ENCODE results near the gene GNA12. TPM values are rescaled to one million over a fixed set of nuclear protein-coding genes. Genes with fewer than 3 reads are reported as not detected.

Gene GNA12
- total RNA-seq, 6 experiments from 2014 or later = 10.3 to 32.1 (median 14.1) TPM

DNA sequence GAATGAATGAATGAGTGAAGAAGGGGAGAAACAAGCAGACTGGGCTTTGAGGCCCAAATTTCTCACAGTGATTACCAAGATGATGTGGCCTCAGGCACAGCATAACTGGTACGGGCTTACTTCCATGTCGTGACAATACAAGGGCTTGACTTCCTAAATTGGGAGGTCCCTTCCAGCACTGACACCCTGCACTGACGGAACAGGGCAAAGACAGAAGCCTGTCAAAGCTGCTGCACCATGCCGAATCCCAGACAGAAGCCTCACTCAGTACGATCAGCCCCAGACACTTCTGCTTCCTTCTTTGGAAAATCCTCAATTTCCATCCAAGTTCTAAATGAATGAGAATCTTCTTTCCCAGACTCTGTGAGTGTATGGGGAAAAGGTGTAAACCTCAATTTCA, 51.9 kb downstream of the GNA12 start:
- TF ChIP-seq, protein P1, sequence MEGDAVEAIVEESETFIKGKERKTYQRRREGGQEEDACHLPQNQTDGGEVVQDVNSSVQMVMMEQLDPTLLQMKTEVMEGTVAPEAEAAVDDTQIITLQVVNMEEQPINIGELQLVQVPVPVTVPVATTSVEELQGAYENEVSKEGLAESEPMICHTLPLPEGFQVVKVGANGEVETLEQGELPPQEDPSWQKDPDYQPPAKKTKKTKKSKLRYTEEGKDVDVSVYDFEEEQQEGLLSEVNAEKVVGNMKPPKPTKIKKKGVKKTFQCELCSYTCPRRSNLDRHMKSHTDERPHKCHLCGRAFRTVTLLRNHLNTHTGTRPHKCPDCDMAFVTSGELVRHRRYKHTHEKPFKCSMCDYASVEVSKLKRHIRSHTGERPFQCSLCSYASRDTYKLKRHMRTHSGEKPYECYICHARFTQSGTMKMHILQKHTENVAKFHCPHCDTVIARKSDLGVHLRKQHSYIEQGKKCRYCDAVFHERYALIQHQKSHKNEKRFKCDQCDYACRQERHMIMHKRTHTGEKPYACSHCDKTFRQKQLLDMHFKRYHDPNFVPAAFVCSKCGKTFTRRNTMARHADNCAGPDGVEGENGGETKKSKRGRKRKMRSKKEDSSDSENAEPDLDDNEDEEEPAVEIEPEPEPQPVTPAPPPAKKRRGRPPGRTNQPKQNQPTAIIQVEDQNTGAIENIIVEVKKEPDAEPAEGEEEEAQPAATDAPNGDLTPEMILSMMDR (IDR thresholded peaks at IDR 0.05) = no peak
- TF ChIP-seq POLR2A (IDR thresholded peaks at IDR 0.05) = no peak
- DNase-seq (no peak), ATAC-seq (no peak)
- intact Hi-C loops (cut with DNase I) = no loop called here
- no peaks in the 10 kb centered on the region for H3K4me1 ChIP-seq
- no peak overlapping the region for H3K27ac ChIP-seq
- peaks cover 0 to 6% (median 4%) of the 10 kb centered on the region in 4 donors for H3K36me3 ChIP-seq
- no peaks in the 10 kb centered on the region for H3K9me3 ChIP-seq
- H3K4me3 ChIP-seq = no peak overlapping the region
- WGBS (ENCODE audit: insufficient coverage, low coverage, low lambda C conversion rate, missing lambda C conversion rate) = 88% methylated on average over 2 of the region's 5 CpGs
- H3K27me3 ChIP-seq = no peaks in the 10 kb centered on the region

DNA sequence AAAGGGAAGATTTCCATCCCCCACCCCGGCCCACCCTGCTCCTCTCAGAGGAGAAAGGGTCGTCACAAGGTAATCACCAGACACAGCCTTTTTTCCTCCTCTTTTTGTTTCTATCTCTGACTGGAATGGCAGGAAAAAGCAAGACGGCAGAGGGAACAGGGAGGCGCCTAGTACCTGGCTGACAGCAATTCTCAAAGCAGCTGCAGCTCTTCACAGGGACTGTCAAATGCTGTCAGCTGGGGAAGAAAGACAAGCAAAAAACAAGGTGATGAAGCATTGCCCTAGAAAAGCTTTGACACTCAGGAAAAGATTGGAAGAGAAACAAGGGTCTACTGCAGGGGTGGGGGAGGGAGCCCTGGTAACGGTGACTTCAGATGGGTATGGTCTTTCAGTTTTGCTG, 52.7 kb downstream of the GNA12 start:
- Histone ChIP-seq H3K9me3 (no peaks in the 10 kb centered on the region), H3K27ac (no peak overlapping the region), H3K27me3 (no peaks in the 10 kb centered on the region), H3K4me1 (no peaks in the 10 kb centered on the region), H3K4me3 (no peak overlapping the region), H3K36me3 (peaks cover 0 to 6% (median 4%) of the 10 kb centered on the region in 4 donors)
- TF ChIP-seq, protein P1 (IDR thresholded peaks at IDR 0.05) = no peak
- no peak for TF ChIP-seq POLR2A (IDR thresholded peaks at IDR 0.05)
- DNase-seq (no peak), ATAC-seq (no peak)
- intact Hi-C loops (cut with DNase I) = no loop called here
- WGBS (ENCODE audit: insufficient coverage, low coverage, low lambda C conversion rate, missing lambda C conversion rate) = 86% methylated on average over 5 of the region's 5 CpGs

DNA sequence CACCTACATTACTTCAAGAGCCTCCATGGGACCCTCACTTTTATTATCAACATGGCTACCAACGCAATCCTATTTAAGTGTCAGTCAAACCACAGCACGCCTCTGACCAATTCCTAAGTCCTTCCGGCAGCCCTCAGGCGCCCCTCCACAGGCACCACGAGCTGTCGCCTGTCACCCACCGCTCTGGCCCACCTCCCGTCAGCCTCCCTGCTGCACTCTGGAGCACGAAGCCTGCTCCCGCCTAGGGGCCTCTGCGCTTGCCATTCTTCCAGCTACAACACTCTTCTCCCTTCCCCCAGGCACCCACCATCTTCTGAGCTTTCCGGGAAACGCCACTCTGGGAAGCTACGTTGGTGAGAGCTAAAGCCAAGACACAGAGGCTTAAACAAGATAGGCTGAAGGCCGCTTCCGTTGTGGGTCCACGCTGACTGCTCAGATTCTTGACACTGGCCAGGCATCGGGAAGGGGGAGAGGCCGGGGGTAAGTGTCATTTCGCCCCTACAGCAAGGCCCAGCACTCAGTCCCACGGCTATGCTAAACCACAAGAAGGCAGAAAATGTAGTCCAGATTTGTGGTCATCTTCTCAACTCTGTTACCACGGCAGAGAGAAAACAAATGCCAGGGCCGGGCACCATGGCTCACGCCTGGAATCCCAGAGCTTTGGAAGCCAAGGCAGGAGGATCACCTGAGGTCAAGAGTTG, 56.7 kb downstream of the GNA12 start:
- TF ChIP-seq, protein P1 (IDR thresholded peaks at IDR 0.05) = no peak
- no peak for TF ChIP-seq POLR2A (IDR thresholded peaks at IDR 0.05)
- 74% methylated on average over 10 of the region's 24 CpGs for WGBS (ENCODE audit: insufficient coverage, low coverage, low lambda C conversion rate, missing lambda C conversion rate)
- no peaks in the 10 kb centered on the region for H3K36me3 ChIP-seq
- no peak overlapping the region for H3K4me3 ChIP-seq
- H3K9me3 ChIP-seq = no peaks in the 10 kb centered on the region
- ATAC-seq = no peak
- intact Hi-C loops (cut with DNase I) = no loop called here
- no peak for DNase-seq
- H3K27ac ChIP-seq = no peak overlapping the region
- H3K4me1 ChIP-seq = no peaks in the 10 kb centered on the region
- no peaks in the 10 kb centered on the region for H3K27me3 ChIP-seq

DNA sequence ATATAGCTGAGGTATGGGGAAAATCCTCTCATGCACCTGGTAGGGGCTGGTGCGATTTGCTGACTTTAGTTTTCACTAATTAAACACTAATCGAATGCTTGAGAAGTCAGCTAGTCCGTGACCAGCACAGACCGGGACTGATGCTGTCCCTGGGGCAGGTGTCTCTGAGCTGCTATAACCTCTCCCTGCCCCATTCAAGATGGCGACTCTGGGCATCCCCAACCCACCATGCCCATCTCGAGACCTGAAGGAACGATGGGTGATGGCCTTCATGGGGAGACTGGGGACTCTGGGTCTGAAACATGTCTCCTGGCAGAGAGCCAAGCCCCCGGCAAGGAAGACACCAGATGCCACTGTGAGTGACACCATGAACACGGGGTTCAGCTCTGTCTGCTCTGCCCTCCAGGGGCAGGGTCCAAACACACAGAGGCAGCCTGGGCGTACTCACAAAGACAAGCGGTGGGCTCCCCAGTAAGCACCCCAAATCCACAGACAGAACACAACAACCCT, 57.4 kb downstream of the GNA12 start:
- WGBS (ENCODE audit: insufficient coverage, low coverage, low lambda C conversion rate, missing lambda C conversion rate) = 100% methylated on average over 1 of the region's 11 CpGs
- ATAC-seq = no peak

More for the DNA sequence above, 57.4 kb downstream of the GNA12 start:
- TF ChIP-seq, protein P1 (IDR thresholded peaks at IDR 0.05) = no peak
- TF ChIP-seq POLR2A (IDR thresholded peaks at IDR 0.05) = no peak
- no peak overlapping the region for H3K27ac ChIP-seq
- no peak overlapping the region for H3K4me3 ChIP-seq
- no peaks in the 10 kb centered on the region for H3K27me3 ChIP-seq
- no peaks in the 10 kb centered on the region for H3K4me1 ChIP-seq
- no peaks in the 10 kb centered on the region for H3K9me3 ChIP-seq
- no peaks in the 10 kb centered on the region for H3K36me3 ChIP-seq
- no peak for DNase-seq
- intact Hi-C loops (cut with DNase I) = no loop called here

Data from right lobe of liver (tissue), 6 donors.